GM21576 (cell line): ENCODE measurements around the gene JSRP1.

ENCODE experiments used
- ATAC-seq: cut with Tn5 transposase; IDR thresholded peaks from one replicate; pipeline ENCODE4 v1.9.1; 2021; ENCODE audit warnings: mild to moderate bottlenecking, moderate library complexity; ENCODE audit not compliant: unreplicated experiment

JSRP1 gene, protein sequence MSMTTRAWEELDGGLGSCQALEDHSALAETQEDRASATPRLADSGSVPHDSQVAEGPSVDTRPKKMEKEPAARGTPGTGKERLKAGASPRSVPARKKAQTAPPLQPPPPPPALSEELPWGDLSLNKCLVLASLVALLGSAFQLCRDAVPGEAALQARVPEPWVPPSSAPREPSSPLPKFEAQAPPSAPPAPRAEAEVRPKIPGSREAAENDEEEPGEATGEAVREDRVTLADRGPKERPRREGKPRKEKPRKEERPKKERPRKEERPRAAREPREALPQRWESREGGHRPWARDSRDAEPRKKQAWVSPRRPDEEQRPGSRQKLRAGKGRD

DNA sequence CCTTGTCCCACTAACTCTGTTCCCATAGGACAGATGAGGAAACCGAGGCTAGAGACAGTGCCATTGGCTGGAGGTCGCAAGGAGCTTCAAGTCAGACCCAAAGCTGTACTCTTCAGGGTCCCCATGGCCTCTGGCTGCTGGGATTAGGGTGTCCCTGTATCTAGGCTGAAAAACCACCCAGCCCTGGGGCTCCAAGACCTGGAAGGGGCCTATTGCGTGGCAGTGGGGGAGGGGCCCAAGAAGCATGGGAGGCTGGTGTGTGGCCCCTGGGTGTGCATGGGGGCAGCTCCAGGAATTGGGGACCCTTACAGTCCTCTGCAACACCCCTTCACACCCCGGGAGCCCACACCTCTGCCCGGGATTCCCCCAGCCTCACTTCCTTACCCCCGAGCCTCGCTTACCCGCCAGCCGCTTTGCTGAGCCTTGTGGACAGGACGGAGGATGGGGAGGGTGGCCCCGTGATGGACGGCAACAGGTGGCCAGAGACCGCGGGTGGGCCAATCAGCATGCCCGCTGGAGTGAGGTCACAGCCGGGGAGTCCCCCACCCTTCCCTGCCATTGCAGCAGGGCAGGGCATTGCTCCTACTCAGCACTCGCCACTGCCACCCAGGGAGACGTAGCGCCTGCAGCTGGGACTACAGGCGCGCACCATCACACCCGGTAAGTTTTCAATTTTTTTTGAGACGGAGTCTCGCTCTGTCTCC lies at the start of gene JSRP1:
Gene JSRP1 (minus strand): TSS at position 436 of the 704 bp plus-strand sequence. CDS start 1,103 bp downstream, outside the sequence.
- ATAC-seq, result no peak

DNA sequence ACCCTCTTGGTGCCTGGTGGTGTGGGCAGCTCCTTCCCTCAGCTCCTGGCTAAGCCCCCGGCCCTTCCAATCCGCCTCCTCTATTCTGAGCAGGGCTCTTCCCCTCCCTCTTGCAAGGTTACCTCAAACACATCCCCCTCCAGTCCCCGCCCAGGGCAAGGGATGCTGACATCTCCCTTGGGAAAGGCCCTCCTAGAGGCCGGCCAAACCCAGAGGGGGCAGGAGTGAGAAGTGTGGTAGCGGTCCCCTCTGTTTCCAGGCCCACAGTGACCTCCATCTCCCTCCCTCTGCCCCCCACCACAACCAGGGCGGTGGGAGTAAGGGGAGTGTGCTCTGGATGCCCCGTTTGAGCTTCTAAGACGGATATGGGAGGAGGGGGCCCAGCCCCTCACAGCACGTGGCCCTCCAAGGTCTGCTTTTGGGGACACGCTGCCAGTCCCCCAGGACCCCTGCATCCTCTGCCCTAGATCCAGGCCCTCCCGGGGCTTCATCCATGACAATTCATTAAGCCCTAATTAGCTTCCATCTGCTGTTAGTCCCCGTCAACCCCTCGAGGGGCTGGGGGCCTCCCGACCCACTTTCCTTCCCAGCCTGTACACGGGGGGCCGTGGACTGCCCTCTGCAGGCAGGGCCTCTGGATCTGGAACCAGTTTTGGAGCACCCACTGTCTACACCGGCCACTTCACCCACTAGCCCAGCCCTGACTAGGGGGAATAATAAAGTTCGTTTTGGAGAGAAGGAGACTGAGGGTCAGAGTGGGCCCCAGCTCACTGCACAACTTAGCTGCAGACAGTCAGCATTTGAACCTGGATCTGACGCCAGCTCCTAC lies 49.4 kb upstream of the JSRP1 start:
- no peak for ATAC-seq

DNA sequence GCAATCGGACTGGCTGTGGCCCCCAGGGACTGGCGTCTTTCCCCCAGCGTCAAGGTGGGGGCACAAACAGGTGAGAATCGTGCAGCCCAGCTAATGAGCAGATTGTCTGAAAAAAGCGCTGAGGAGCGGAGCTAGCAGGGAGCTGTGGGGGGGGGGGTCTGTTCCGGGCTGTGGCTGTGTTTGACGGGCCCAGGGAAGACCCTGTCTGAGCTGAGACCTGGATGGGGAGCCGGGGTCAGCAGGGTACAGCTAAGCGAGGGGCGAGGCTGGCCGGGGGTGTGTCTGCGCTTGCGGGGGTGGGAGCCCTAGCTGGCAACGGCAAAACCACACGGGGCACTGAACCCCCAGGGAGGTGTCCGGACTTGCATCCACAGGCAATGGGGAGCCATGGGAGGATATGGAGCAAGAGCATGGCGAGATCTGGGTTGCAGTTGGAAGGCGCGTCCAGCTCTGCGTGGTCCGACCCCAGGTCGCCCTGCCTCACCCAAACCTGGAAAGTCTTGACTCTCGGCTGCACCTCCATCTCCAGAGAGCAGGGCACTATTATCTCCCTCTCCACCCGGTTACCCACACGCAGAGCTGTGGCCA lies 47.1 kb upstream of the JSRP1 start:
- ATAC-seq, result no peak

DNA sequence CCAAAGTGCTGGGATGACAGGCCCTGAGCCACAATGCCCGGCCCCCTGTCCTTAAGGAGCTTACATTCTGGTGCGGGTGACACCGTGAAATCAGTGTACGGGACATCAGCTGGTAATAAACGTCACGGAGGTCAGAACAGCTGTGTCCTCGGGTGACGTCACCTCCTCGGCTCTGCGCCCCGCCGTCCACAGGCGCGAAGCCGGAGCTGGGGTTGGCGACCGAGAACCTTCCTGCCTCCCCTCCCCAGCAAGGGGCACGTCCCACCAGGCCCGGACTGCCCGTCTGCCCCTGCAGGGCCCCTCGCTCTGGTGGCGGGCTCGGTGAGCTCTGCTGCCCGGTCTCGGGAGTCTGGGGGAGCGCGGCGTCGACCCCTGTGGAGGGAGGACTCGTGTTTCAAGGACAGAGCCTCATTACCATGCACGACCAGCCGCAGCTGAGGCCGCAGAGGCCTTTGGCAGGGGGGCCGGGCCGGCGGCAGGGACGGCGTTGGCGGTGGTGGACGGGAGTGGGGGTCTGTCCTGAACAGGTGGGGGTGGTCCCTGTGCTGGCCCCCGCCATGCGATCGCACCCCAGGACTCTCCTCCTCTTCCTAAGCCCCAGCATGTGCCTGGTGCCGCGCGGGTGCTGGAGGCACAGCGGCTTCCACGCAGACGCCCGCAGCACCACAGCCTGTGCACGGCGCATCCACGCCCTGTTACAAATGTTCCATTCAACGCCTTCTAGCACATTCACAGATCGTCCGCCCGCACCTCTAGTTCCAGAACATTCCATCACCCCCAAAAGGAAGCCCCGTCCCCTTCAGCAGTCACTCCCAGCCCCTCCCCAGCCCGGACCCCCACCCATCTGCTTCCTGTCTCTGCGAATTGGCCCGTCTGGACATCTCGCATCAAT lies 46.3 kb upstream of the JSRP1 start:
- no peak for ATAC-seq

DNA sequence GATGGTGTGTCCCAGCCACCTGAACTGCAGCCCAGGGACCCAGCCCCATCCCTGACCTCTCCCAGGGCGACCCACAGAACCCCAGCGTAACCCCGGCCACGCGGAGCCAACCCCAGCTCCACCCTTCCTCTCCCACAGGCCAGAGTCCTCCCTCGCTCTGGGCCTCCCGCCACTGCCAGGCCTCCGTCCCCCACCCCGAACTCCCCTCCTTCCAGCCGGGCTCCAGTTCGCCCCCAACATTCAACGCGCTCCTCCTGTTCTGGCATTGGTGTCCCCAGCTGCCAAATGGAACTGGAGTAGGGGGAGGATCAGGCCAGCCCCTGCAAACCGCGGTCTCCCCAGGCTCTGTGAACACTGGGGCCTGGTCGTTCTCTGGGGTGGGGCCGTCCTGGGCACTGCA lies 44.3 kb upstream of the JSRP1 start:
- ATAC-seq, result no peak

DNA sequence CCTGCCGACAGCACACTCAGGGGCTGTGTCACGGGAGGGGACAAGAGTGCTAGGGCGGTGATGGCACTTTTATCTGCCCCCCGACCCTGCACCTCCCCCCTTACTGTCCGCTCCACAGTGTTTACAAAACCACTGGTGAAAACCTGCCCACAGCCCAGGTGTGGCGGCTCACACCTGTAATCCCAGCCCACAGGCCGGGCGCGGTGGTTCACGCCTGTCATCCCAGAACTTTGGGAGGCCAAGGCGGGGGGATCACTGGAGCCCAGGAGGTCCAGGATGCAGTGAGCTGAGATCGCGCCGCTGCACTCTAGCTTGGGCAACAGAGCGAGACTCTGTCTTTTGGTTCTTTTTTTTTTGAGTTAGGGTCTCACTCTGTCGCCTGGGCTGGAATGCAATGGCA lies 39.9 kb upstream of the JSRP1 start:
- ATAC-seq, result no peak

DNA sequence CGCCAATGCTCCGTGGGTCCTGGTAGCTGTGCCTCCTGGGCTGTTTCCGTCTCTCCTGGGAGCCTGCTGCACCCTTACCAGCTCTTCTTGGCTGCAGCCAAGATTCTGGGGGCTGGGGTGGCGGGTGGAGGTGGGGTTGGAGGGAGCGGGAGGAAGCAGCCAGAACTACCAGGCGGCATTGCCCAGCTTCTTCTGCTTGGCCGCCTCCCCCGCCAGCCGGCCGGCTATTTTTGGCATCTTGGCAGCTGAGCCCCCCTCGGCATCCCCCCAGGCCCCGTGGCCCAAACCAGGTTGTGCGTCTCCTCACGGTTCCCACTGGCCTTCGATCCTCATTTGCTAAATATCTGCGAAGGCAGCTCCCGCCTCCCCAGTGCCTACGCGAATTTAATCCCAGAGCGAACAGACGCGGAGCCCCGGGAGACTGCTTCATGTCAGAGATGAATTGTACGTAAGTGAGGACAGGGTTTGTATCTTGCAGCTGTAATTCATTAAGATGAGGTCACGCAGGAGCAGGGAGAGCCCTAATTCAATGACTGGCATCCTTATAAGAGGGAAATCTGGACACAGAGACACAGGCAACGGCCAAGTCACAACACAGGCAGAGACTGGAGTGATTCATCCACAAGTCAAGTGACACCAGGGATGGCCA lies 38.6 kb upstream of the JSRP1 start:
- no peak for ATAC-seq

DNA sequence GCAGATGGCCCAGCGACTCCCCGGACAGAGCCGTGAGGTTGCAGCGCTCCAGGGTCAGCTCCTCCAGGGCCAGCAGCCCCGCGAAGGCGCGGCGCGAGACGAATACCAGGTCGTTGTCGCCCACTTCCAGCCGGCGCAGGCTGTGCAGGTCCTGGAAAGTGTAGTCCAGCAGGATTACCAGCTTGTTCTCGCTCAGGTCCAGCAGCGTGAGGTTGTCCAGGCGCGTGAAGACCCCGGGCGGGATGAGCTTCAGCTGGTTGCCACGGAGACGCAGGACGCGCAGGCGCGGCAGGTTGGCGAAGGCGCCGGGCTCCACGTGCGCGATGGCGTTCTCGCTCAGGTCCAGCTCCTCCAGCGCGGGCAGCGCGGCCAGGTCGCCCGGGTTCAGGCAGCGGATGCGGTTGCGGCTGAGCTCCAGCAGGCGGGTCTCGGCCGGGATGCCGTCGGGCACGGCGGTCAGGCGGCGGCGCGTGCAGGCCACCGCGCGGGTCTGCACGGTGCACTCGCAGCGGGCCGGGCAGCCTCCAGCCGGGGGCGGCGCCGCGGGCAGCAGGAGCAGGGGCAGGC lies 35.1 kb upstream of the JSRP1 start:
- no peak for ATAC-seq

DNA sequence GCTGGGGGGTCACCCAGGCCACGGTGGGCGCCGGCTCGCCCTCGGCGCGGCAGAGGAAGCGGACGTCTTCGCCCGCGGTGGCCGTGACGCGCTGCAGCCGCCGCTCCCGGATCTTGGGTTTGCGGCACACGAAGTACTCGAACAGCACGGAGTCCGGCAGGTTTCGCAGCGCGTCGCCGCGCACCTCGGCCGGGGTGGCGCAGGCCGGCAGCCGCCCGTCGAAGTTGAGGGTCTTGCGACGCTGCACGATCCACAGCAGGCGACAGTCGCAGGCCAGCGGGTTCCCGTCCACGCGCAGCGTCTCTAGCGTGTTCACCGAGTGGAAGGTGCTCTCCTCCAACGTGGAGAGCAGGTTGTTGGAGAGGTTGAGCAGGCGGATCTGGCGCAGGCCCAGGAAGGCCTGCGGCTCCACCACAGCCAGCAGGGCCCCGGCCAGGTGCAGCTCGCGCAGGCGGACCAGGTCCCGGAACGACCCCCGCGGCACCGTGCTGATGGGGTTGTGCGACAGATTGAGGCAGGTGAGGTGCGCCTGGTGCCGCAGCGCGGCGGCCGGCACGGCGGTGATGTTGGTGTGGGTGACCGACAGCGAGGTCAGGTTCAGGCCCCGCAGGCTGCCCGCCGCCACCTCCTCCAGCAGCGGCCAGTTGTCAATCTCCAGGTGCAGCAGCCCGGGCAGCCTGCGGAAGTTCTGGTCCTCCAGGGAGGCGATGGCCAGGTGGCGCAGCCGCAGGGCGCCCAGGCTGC lies 34.4 kb upstream of the JSRP1 start:
- no peak for ATAC-seq

DNA sequence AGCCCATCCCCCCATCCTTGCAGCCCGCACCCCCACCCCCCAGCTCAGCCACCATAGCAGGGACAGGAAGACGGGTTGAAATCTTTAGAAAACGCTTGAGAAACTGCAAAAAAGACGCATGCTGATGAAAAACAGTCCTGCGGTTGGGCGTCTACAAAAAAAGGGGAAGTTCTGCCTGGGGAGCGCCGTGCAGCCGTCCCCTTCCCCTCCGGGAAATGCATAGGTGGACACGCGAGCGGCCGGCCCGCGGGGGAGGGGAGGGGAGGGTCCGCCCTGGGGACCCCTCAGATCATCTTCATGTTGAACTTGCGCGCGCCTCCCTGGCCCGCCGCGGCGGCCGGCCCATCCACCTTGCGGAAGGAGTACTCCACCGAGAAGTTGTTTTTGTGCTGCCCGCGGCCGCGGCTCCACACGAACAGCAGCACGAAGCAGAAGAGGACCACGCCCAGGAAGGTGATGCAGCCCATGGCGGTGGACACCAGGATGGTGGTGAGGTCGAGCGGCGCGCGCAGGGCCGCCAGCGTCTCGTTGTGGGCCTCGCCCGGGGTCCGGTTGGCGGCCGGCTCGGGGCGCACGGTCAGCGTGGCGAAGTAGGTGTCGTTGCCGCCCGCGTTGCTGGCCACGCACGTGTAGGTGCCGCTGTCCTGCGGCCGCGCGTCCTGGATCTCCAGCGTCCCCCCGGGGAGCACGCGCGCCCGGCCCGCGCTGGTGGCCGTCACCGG lies 33.7 kb upstream of the JSRP1 start:
- ATAC-seq, result no peak

DNA sequence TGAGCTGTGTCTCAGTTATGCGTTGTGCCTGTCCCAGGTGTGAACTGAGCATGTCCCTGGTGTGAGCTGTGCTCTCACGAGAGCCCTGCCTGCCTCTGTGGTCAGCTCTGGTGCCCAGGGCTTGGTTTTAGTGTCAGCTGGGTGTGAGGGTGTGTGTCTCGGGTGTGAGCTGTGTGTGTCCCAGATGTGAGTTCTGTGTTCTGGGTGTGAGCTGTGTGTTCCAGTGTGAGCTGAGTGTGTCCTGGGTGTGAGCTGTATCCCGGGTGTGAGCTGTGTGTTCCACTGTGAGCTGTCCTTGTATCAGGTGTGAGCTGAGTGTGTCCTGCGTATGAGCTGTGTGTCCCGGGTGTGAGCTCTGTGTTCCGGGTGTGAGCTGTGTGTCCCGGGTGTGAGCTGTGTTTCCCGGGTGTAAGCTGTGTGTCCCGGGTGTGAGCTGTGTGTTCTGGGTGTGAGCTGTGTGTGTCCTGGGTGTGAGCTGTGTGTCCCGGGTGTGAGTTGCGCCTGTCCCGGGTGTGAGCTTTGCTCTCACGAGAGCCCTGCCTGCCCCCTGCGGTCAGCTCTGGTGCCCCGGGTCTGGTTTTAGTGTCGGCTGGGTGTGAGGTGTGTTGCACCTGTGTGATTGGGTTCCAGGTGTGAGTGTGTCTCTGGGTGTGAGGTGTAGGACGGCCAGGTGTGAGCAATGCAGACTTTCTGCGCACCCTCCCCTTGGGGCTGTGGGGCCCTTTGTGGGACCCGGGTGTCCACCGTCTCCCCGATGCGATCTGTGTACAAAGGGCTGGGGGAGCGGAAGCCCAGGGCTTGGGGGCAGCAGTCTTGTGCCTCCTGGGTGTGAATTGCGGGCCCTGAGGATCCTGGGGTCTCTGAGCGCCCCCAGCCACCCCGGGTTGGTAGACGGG lies 32.8 kb upstream of the JSRP1 start:
- ATAC-seq, result no peak

DNA sequence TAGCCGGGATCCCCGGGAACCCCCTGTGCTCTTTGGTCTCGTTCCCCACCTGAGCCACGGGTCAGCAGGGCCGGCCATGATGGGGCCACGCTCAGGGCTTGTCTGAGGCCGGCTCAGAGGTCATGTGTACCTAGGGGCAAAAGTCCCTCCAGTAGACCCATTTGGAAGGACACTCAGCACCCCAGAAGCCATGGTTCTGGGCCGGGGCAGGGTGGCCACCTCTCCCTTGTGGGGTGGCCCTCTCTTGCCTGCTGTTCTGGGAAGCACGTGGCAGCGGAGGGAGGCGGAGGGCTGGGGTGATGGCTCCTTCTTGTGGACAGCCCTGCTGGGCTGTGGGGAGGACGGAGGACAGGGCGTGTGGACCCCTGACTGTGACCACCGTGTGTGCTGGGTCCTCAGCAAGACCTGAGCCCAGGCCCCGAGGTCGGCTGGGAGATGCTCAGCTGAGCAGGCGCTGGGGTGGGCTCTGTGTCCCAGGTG lies 32.2 kb upstream of the JSRP1 start:
- ATAC-seq, result no peak

DNA sequence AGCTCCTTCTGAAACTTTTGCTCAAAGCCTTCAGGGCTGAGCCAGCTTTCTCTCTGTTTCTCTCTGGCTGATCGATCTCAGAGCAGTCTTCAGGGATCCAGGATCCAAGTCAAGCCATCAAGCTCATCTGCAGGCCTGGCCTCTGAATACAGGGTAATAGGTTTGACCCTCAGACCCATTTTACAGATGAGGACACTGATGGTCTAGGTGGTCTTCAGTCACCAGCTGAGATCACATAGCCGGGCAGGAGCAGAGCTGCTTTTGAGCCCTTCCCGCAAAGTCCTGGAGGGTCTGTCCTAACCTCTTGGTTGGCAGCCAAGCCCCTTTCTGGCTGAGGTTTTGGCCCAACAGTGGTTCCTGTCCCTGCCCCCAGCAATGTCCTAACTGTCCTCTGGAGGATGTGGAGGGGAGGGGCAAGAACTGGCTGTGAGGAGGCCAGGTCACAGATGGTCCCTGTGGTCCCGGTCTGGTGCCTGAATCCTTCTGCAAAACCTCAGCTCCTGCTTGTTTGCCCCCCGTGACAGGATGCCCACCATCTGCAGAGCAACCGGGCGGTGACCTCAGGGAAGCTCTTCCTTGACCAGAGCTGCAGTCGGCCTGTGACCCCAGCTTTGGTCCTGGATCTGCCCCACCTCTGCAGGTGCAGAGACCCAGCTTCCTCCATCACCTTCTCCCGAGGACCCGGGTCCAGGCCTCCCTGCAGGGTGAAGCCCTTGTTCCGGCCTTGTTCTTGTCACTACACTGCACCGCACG lies 31.5 kb upstream of the JSRP1 start:
- ATAC-seq, result no peak

DNA sequence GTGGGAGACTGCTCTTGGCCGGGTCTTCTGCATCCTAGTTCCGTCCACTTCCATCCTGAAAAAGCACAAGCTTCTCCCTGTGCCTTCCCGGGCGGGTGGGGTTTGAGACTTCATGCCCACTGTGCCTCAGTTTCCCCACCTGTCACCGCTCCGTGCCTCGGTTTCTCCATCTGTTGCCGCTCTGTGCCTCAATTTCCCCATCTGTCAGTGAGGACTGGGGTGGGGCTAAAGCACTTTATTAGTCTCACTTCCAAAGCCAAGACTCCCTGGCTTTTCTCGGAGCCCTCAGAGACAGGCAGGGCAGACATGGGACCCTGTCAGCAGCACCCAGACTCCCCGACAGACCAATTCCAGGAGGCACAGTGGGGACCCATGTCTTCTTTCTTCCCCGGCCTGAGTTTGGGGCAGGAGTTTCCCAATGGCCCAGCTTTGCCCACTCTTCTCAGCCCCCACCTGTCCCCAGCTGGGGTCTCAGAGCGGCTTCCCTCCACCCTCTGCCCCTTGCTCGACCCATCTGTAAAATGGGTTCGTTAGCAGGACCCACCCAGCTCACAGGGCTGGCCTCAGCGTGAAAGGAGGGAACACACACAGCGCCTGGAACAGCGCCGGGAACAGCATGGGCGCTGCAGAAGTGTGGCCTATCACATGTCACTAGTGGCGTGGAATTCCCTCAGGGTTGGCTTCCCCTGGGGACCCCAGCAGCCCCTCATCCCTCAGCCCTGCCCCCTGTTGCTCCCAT lies 30.4 kb upstream of the JSRP1 start:
- no peak for ATAC-seq

DNA sequence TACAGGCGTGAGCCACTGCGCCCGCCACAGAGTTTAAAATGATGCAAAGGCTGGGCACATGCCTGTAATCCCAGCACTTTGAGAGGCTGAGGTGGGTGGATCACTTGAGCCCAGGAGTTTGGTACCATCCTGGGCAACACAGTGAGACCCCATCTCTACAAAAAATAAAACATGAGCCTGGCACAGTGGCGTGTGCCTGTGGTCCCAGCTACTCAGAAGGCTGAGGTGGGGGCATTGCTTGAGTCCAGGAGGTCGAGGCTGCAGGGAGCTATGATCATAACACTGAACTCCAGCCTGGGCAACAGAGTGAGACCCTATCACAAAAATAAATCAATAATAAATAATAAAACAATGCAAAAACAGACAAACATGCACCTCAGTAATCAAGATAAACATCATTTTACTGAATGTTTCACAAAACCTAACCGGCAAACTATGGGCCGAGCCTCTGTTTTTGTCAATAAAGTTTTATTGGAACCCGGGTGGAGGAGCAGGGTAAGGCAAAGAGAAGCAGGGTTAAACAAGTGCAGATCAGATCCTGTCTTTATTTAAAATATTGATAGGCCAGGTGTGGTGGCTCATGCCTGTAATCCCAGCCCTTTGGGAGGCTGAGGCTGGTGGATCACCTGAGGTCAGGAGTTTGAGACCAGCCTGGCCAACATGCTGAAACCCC lies 27.8 kb upstream of the JSRP1 start:
- no peak for ATAC-seq
